GM18858 (cell line): ENCODE data around the gene ZMYM4.

Experiments
- ATAC-seq: cut with Tn5 transposase; IDR thresholded peaks from one replicate; pipeline ENCODE4 v1.9.1; 2021; ENCODE audit not compliant: unreplicated experiment

ZMYM4 gene

GRCh38 chr1:35398739-35399138 is 130.2 kb downstream of the ZMYM4 start:
- no peak for ATAC-seq

GRCh38 chr1:35401049-35401448 is 132.5 kb downstream of the ZMYM4 start:
- ATAC-seq, result no peak

GRCh38 chr1:35406103-35406502 is 137.6 kb downstream of the ZMYM4 start:
- no peak for ATAC-seq

GRCh38 chr1:35407743-35408142 is 139.2 kb downstream of the ZMYM4 start:
- no peak for ATAC-seq

- ATAC-seq, result no peak
These were observed 140.4 kb downstream of the ZMYM4 start for GRCh38 chr1:35408925-35409324.

GRCh38 chr1:35426097-35426586 is 157.6 kb downstream of the ZMYM4 start:
- ATAC-seq, result no peak

- ATAC-seq, result no peak
These were observed 159.9 kb downstream of the ZMYM4 start for GRCh38 chr1:35428360-35428759.

- ATAC-seq, result no peak
These were observed 162.3 kb downstream of the ZMYM4 start for GRCh38 chr1:35430762-35431161.

GRCh38 chr1:35431173-35431599 is 162.7 kb downstream of the ZMYM4 start:
- ATAC-seq, result no peak

GRCh38 chr1:35432231-35432630 is 163.7 kb downstream of the ZMYM4 start:
- no peak for ATAC-seq

- ATAC-seq, result no peak
These were observed 165.2 kb downstream of the ZMYM4 start for GRCh38 chr1:35433714-35434113.

- ATAC-seq, result no peak
These were observed 166.2 kb downstream of the ZMYM4 start for GRCh38 chr1:35434703-35435102.

- no peak for ATAC-seq
These were observed 167.6 kb downstream of the ZMYM4 start for GRCh38 chr1:35436078-35436477.

- no peak for ATAC-seq
These were observed 168.7 kb downstream of the ZMYM4 start for GRCh38 chr1:35437200-35437599.

GRCh38 chr1:35439626-35440025 is 171.1 kb downstream of the ZMYM4 start:
- no peak for ATAC-seq

- ATAC-seq, result no peak
These were observed 173.5 kb downstream of the ZMYM4 start for GRCh38 chr1:35441926-35442579.

GRCh38 chr1:35442734-35443133 is 174.2 kb downstream of the ZMYM4 start:
- ATAC-seq, result no peak

- no peak for ATAC-seq
These were observed 175.4 kb downstream of the ZMYM4 start for GRCh38 chr1:35443768-35444518.

GRCh38 chr1:35444519-35444774 is 175.9 kb downstream of the ZMYM4 start:
- no peak for ATAC-seq

- ATAC-seq, result no peak
These were observed 178.8 kb downstream of the ZMYM4 start for GRCh38 chr1:35447278-35447677.

- no peak for ATAC-seq
These were observed 179.9 kb downstream of the ZMYM4 start for GRCh38 chr1:35448344-35448801.

- ATAC-seq, result no peak
These were observed 181.0 kb downstream of the ZMYM4 start for GRCh38 chr1:35449334-35450008.
